HS-27A (cell line): Measurements from ENCODE around the gene C9orf153.

Experiments
- DNase-seq: peaks from one replicate; pipeline ENCODE4 v3.0.0-alpha.2; 2012; ENCODE audit warnings: low read depth, missing footprints

C9orf153 gene

GRCh38 chr9:86187121-86187520, 72.3 kb downstream of the C9orf153 start:
- no peak for DNase-seq

GRCh38 chr9:86186696-86187095, 72.8 kb downstream of the C9orf153 start:
- DNase-seq, result no peak

- no peak for DNase-seq
Measured at GRCh38 chr9:86185872-86186271, 73.6 kb downstream of the C9orf153 start.

GRCh38 chr9:86184138-86184524, 75.3 kb downstream of the C9orf153 start:
- no peak for DNase-seq

- no peak for DNase-seq
Measured at GRCh38 chr9:86183229-86184137, 76.0 kb downstream of the C9orf153 start.

GRCh38 chr9:86181379-86182315, 77.8 kb downstream of the C9orf153 start:
- no peak for DNase-seq

GRCh38 chr9:86178503-86178902, 81.0 kb downstream of the C9orf153 start:
- no peak for DNase-seq

- no peak for DNase-seq
Measured at GRCh38 chr9:86177995-86178394, 81.5 kb downstream of the C9orf153 start.

GRCh38 chr9:86176468-86176867, 83.0 kb downstream of the C9orf153 start:
- no peak for DNase-seq

- DNase-seq, result no peak
Measured at GRCh38 chr9:86175743-86176456, 83.6 kb downstream of the C9orf153 start.

GRCh38 chr9:86175223-86175622, 84.2 kb downstream of the C9orf153 start:
- no peak for DNase-seq
